Inflammatory macrophage treated with lipopolysaccharide for 4 hours (primary cell): Measurements from ENCODE around the gene ADAMTS13.

ENCODE experiments used
- DNase-seq: peaks from one replicate; pipeline ENCODE4 v3.0.0-alpha.2; 2020

ADAMTS13 gene

DNA sequence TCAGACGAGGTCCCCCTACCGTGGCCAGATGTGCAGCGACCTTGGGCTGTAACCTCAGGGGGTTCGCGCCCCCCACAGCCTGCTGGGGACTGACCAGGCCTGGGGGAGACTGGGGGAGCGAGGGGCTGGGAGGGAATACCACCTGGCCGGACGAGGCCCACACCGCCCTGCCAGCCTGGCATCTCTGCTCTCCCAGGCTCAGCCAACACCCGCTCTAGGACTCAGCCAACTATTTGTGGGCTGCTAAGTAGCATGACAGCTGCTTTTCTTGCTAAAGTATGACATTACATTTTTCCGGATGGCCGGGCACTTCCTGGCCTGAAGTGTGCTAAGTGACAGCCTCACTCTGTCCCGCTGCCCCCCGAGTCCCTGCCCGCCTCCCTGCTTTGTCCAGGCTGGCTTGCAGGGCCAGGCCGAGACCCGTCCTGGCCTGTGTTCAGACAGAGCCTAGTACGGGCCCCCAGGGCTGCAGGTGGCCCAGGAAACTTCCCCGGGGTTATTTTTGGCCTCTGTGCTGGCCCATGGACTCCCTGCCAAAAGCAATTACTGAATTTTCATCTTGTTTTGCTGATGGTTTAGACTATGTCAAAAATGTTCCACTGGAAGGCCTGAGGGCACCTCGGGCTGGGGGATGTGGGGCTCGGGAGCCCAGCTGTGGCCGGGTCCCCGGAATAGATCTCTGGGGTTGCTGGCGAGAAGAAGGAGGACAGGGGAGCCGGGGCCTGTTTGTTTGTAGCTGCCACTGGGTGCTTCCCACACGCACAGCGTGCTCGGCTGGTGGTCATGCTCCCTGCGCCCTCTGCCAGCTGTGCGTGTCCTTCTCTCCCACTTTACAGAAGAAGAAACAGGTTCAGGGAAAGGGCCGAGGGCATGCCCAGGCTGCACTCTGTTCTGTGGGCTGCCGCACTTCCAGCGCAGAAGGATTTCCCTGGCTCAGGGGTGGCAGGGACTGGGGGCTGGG lies 70.2 kb downstream of the ADAMTS13 start:
- no peak for DNase-seq

DNA sequence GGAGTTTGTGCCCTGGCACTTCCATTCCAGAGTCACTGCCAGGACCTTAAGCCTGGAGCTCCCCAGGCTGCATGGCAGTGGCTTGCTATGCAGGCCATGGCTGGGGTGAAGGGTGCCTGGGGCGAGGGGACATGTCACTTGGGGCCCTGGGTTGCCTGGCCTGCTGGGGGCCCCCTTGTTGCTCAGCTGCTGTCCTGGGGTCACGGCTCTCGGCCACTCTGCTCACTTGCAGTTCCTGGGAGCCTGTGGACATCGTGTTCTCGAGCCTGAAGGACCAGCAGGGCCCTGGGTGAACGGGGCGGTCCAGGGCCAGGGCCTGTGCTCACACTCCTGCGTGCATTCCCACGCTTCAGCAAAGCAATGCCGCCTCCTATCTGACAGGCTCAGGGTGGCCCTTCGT lies 71.3 kb downstream of the ADAMTS13 start:
- no peak for DNase-seq

DNA sequence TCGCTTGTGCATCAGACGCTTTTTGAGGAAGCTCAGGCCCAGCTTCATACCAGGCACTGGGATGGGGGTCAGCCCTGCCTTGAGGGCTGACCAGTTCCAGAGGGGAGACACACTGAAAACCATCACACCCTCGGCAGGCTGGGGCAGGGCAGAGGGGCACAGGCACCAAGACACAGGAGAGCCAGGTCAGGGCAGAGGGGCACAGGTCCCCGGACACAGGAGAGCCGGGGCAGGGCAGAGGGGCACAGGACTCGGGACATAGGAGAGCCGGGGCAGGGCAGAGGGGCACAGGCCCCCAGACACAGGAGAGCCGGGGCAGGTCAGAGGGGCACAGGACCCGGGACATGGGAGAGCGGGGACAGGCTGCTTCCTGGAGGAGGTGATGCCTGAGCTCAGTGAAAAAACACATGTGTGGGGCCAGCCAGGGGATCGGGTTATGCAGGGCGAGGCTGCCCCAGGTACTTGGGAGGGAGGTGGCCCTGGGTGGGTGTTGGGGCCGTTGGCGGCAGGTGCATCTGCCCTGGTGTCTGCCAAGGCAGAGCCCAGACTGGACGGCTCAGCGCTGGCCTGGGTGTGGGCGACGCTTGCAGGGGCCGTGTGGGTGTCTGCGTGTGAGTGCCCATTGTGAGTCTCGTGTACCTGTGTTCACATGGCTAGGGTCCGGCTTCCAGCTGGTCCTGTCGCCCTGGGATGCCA lies 71.8 kb downstream of the ADAMTS13 start:
- DNase-seq, result no peak

DNA sequence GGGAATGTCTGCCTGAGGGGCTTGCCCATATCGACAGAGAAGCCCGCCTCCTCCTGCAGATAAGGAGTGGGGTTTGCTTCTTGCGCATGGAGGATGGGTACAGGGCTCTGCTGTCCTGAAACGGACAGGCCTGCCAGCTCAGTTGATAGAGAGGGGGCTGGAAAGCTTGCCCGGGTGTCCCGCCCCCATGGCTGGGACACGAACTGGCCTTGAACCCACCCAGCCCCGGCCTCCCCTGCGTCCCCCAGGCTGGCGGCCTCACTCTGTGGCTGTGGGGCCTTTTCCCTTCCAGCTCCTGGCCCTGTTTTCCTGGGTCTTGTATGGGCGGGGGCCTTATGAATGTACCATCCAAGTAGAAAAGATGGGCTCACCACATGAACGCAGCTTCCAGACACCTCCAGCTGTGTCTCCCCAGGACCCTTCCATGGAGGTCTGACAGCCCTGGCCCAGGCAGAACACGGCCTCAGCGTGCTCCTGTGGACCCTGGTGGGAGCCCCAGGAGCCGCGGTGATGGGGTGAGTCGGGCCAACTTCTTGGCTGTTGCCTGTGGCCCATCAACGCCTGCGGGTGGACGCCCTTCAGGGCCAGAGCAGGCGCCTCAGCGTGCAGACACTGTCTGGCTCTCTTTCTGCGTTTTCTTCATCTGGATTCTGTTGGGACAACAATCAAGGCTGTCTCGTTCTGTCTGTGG lies 72.6 kb downstream of the ADAMTS13 start:
- DNase-seq, result no peak

DNA sequence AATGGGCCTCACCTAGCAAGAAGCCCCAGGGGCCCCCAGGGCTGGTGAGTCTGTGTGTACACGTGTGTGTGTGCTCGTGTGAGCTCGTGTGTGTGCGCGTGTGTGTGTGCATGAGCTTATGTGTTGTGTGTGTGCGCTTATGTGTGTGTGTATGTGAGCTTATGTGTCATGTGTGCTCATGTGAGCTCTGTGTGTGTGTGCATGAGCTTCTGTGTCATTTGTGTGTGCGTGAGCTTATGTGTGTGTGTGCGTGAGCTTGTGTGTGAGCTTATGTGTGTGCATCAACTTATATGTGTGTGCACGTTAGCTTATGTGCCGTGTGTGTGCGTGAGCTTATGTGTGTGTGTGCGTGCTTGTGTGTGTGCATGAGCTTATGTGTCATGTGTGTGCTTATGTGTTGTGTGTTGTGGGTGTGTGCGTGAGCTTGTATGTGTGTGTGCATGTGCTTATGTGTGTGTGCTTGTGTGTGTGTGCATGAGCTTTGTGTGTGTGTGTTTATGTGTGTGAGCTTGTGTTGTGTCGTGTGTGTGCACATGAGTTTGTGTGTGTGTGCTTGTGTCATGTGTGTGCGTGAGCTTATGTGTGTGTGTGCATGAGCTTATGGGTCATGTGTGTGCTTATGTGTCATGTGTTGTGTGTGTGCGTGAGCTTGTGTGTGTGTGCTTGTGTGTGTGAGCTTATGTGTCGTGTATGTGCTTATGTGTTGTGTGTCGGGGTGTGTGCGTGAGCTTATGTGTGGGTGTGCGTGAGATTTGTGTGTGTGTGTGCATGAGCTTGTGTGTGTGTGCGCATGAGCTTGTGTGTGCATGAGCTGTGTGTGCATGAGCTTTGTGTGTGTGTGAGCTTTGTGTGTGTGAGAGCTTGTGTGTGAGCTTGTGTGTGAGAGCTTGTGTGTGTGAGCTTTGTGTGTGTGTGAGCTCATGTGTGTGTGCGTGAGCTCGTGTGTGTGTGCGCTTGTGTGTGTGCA lies 73.4 kb downstream of the ADAMTS13 start:
- no peak for DNase-seq

DNA sequence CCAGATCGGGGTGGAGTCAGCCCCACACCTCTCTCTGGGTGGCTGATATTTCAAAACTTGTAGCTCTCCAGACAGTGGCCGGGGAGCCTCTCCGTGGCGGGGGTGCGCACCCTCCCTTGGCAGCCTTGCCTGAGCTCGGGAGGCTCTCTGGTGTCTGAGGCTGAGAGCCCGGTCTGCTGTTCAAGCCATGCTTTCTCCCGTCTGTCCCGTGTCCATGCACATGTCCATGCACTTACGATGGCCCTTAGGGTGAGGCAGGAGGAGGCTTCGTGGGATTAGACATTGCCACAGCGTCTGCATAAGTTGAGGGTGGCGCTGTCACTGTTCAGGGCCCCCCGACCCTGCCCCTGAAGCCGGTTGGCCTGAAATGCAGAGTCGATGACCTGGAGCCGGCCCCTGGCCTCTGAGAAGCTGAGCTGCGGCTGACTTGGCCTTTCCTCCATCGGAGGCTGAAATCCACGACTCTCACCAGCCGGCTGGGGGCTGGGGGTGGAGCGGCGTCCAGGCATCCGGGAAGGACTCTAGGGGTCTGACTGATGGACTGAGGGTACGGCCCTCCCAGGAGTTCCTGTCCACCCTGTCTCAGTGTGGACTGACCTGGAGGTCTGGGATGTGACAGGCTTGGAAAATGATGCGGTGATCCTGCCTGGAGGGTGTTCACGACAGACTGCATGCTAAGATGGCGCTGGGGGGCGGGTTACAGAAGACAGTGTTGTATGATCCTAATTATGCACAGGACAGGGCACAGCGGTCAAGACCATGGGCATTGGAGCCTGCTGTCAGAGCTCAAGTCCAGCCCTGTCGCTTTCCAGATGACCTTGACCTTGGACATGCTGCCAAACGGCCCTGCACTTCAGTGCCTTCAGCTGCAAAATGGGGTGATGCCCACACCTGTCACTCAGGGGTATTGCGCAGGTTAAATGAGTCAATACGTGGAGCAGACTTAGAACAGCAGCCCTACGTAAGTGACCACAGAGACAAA lies 75.0 kb downstream of the ADAMTS13 start:
- no peak for DNase-seq

DNA sequence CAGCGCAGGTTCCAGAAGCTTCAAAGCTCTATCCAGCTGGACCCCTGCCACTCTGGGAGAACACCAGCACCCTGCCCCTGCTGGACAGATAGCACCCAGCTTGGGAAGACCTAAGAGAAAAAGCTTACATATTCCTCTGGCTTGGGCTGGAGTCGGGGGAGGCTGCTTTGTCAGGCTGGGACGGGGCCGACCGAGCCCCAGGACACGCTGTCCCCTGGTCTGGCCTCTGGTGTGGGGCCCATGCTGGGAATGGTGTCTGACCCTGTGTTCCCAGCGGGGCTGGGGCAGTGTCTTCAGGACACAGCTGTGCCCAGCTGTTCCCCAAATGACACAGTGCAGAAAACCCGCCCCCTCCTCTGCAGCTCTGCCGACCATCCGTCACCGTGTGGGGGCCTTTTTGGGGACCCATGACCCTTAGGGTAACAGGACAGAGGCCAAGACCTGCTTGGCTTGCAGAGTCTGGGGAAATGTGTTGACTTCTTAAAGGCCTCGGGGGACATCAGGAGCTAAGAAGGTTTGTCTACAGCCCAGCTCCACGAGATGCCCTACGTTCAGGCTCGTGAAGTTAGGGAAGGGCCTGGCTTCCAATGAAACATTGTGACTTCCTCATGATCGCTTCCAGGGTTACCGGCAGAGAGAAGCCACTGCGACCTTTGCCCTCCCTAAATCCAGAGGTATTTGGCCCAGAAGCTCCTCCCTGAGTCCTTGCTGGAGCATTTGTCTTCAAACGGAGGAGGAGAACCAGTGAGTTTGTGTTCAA lies 77.1 kb downstream of the ADAMTS13 start:
- no peak for DNase-seq

DNA sequence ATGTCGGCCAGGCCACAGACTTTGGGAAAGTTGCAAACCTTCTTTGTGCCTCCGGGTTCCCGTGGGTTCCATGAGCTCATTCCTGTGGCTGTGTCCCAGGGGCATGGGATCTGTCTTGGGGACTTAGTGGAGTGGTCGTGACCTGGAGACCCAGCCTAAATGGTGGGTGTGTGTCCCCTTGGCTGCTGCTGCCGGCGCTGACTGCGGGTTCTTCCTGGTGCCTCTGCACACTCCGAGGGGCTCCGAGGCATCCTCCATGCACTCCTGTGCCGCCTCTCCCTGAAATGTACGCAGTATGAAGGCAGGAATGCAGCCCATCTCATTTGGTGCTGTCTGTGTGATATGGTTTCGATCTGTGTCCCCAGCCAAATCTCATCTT lies 77.7 kb downstream of the ADAMTS13 start:
- DNase-seq, result no peak

DNA sequence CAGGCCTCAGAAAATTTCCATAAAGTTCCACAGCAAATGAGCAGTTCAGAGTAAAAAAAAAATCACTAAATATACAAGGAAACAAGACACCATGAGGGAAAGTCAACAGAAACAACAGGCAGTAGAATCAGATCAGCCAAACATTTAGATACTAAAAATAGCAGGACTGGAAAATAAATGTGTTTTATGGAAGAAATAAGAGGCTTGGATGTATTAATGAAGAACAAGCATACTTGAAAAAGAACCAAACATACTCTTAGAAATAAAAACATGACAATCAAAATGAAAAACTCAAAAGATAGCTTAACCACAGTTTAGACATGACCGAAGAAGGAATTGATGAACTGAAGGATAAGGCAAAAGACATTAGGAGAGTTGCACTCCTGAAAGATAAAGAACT lies 79.9 kb downstream of the ADAMTS13 start:
- DNase-seq, result no peak

DNA sequence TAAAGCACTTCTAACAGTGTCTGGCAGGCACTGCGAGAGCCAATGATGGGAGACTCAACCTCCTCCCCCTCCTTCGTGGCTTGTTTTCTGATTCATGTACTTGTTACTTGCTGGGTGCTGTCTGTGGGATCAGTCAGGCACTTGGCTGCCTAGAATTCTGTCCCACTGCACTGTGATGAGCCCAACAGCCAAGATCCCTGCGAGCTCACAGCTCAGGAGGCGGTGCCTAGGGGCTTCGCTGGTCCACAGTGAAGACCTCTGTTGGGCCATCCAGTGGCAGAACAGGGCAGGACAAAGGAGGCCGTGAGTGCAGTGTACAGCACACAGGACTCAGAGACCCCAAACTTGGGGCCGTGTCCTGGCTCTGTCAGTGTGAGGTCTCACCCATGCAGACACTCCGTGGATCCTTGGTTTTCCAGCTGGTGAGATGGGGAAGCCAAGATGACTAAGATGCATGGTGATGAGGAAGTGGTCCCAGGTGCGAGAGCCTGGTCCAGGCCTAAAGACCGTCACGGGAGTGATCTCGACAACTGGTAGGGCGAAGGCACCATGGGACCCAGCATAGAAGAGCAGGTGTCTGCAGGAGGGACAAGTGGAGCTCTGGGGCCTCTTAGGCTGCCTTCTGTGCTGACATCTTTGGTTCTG lies 83.1 kb downstream of the ADAMTS13 start:
- DNase-seq, result no peak

DNA sequence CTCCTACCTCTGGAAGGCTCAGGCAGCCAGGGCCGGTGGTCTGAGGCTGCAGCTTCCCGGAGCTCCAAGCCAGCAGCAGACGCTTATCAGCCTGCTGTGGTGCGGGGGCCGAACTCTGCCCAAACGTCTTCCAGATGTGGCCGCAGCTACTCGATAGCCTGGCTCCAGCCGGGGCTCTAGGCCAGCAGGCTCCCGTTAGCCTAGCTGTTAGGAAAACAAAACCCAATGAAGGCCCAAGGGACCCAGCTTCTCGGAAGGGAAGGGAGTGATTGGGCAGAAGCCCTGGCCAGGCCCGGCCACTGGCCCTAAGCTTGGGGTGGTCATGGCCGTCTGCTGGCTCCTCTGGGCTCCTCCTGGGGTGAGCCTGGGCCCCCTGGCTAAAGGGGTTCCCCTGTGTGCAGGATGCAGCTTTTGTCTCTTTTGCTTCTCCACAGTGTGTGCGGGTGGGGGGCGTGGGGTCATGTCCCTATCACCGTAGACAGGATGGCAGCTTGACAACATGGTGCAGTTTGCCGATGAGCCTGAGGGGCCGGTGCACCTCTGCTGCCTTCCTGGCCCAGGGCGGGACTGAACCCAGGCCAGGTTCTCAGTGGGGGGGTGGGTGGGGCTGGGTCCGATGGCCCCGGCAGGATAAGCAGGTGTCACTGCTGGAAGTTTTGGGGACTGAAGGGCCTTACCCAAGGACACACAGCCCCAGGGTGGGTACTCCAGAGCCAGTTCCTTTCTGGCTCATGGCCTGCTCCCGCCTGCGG lies 83.9 kb downstream of the ADAMTS13 start:
- DNase-seq, result no peak

DNA sequence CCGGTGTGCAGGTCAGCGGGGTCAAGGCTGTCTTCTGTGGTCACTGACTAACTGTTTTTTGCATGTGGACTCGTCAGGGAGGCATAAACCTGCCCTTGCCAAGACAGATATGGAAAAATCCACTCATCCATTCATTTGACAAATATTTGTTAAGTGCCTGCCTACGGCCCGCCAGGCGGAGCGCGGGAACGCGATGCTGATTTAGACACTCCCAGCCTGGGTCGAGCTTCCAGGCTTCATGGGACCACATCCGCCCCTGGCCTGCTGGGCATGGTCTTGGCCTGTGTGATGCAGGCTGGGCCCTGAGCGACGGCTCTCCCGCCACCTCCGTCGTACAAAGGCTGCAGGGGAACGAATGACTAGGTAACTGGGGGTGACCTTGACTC lies 84.5 kb downstream of the ADAMTS13 start:
- DNase-seq, result no peak

DNA sequence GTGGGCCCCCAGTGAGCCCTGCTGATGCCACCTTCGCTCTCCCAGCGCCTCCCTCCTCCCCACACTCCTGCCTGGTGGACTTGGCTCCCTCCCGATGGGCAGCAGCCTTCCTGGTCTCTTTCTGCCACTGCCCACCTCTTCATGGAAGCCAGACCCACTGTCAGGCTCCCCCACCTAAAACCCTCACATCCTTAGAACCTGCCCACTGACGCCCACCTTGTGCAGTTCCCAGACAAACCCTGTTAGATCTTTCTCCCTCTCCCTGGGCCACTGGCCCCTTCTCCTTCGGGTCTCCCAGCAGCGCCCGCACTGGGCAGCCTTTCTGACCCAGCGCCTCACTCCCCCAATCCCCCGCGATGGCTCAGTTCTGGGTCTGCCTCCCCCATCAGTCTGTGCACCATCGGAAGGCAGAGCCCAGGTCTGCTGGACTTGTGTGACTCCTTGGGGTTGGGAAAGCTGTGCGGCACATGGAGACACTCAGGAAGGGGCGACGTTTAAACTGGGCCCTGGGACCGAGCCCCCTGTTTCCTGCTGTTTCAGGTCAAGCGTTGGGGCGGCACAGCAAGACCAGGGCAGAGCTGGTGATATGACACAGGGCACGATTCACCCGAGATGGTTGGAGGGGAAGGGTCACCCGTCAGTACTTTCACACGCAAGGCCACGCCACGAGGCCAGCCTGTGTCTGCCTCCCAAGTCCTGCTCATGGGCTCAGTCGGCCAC lies 85.2 kb downstream of the ADAMTS13 start:
- no peak for DNase-seq

DNA sequence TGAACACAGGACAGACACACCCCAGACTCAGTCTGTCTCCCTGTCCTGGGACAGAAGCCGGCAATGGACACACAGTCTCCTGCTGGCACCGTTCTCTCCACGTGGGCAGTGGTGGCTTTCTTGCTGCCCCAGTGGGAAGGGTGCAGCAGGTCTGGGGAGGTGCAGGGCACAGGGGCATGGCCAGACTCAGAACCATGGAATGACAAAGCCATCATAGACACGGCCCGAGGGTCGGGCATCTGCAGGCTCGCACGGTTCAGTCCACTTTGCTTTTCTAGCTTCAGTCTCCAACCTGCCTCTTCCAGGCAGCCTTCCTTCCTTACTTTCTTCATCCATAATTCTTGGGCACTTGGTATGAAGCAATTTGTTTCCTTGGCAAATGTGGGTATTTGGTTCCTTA lies 85.9 kb downstream of the ADAMTS13 start:
- DNase-seq, result no peak
